ENCODE results near the gene BCCIP.

Gene BCCIP

GRCh38 chr10:125822878-125823662 lies at the start of gene BCCIP, which contains the start of gene UROS:
Gene BCCIP, plus strand, starts transcription at chr10:125823546. Its CDS starts 12 bp downstream, at chr10:125823558.
Gene UROS, minus strand, starts transcription at chr10:125823258. Its CDS starts 6,759 bp downstream, at chr10:125816499.
- DNase-seq, result peak; percentile 91

GRCh38 chr10:125773687-125774543 lies 49.4 kb upstream of the BCCIP start:
- no peak for DNase-seq

GRCh38 chr10:125774581-125775191 lies 48.7 kb upstream of the BCCIP start:
- DNase-seq, result no peak

GRCh38 chr10:125775491-125776106 lies 47.7 kb upstream of the BCCIP start, which contains the start of gene MMP21:
Gene MMP21, minus strand, starts transcription at chr10:125775821. Its CDS starts 0 bp downstream, at chr10:125775821.
- DNase-seq, result no peak

- DNase-seq, result no peak
These were observed 45.5 kb upstream of the BCCIP start for GRCh38 chr10:125777806-125778205.

- no peak for DNase-seq
These were observed 44.8 kb upstream of the BCCIP start for GRCh38 chr10:125778556-125778955.

GRCh38 chr10:125779403-125780327 lies 43.7 kb upstream of the BCCIP start:
- no peak for DNase-seq

- no peak for DNase-seq
These were observed 42.0 kb upstream of the BCCIP start for GRCh38 chr10:125781374-125781773.

- DNase-seq, result no peak
These were observed 41.3 kb upstream of the BCCIP start for GRCh38 chr10:125782054-125782453.

GRCh38 chr10:125782616-125783015 lies 40.7 kb upstream of the BCCIP start:
- no peak for DNase-seq

- DNase-seq, result no peak
These were observed 39.9 kb upstream of the BCCIP start for GRCh38 chr10:125783408-125783807.

GRCh38 chr10:125783957-125784356 lies 39.4 kb upstream of the BCCIP start:
- no peak for DNase-seq

GRCh38 chr10:125785791-125786190 lies 37.6 kb upstream of the BCCIP start:
- no peak for DNase-seq

GRCh38 chr10:125788156-125789034 lies 35.0 kb upstream of the BCCIP start:
- DNase-seq, result no peak

GRCh38 chr10:125792342-125793300 lies 30.7 kb upstream of the BCCIP start:
- no peak for DNase-seq

- DNase-seq, result no peak
These were observed 28.2 kb upstream of the BCCIP start for GRCh38 chr10:125795128-125795527.

- DNase-seq, result no peak
These were observed 27.6 kb upstream of the BCCIP start for GRCh38 chr10:125795637-125796190.

- DNase-seq, result no peak
These were observed 25.9 kb upstream of the BCCIP start for GRCh38 chr10:125797424-125797823.
